GM23338 (cell line): ENCODE results near the gene PAX5. TPM values are rescaled to one million over a fixed set of nuclear protein-coding genes. Genes with fewer than 3 reads are reported as not detected.
A peak's percentile ranks its signal among the peaks of the same experiment; 100 is the strongest.

Experiments used
- ATAC-seq: fragments of 200-7000 bp; cut with Tn5 transposase; 3 replicates; pipeline ENCODE4 v1.9.1; 2020
- DNase-seq: peaks from one replicate; pipeline ENCODE4 v3.0.0-alpha.2; 2015; ENCODE audit warnings: low spot score
- H2AFZ ChIP-seq: fragments of 200-600 bp; sonication (generic); 2 replicates; pipeline ENCODE4 v1.8.0; 2016; ENCODE audit warnings: antibody characterized with exemption, mild to moderate bottlenecking, moderate library complexity
- H3F3A ChIP-seq: fragments of 200-600 bp; sonication (generic); replicated peaks from 2 replicates; pipeline ENCODE4 v1.8.0; 2017; ENCODE audit warnings: antibody characterized with exemption, mixed run types, low read depth
- H3K27ac ChIP-seq: fragments of 200-600 bp; sonication (generic); 2 replicates; pipeline ENCODE4 v1.6.1; 2016; ENCODE audit warnings: low read depth
- H3K27me3 ChIP-seq: fragments of 200-600 bp; sonication (generic); 2 replicates; pipeline ENCODE4 v1.8.0; 2016; ENCODE audit warnings: mild to moderate bottlenecking, mixed run types, moderate library complexity; ENCODE audit not compliant: insufficient read depth
- H3K36me3 ChIP-seq: fragments of 200-600 bp; sonication (generic); 2 replicates; pipeline ENCODE4 v1.8.0; 2016; ENCODE audit warnings: mild to moderate bottlenecking; ENCODE audit not compliant: insufficient read depth
- H3K4me1 ChIP-seq: fragments of 200-600 bp; sonication (generic); 2 replicates; pipeline ENCODE4 v1.8.0; 2016; ENCODE audit warnings: mild to moderate bottlenecking, moderate library complexity; ENCODE audit not compliant: insufficient read depth
- H3K4me2 ChIP-seq: fragments of 200-600 bp; sonication (generic); 2 replicates; pipeline ENCODE4 v1.7.1; 2017; ENCODE audit warnings: mixed run types
- H3K4me3 ChIP-seq: fragments of 200-600 bp; sonication (generic); 2 replicates; pipeline ENCODE4 v1.6.1; 2016; ENCODE audit warnings: mixed run types
- H3K79me2 ChIP-seq: fragments of 200-600 bp; sonication (generic); replicated peaks from 2 replicates; pipeline ENCODE4 v1.8.0; 2017; ENCODE audit warnings: mild to moderate bottlenecking; ENCODE audit not compliant: insufficient read depth
- H3K9me2 ChIP-seq: fragments of 200-600 bp; sonication (generic); 2 replicates; pipeline ENCODE4 v1.8.0; 2017; ENCODE audit not compliant: insufficient read depth
- H4K20me1 ChIP-seq: fragments of 200-600 bp; sonication (generic); replicated peaks from 2 replicates; pipeline ENCODE4 v1.8.0; 2017; ENCODE audit warnings: mild to moderate bottlenecking; ENCODE audit not compliant: insufficient read depth
- H3K27ac Mint-ChIP-seq: 2 replicates; pipeline ENCODE4 v1.8.0; 2020; ENCODE audit warnings: inconsistent platforms, mild to moderate bottlenecking, moderate library complexity, mixed read lengths
- H3K27me3 Mint-ChIP-seq: 3 replicates; pipeline ENCODE4 v1.8.0; 2022; ENCODE audit warnings: low read depth, mild to moderate bottlenecking, moderate library complexity, mixed read lengths, inconsistent platforms; ENCODE audit not compliant: insufficient read depth, poor library complexity
- H3K36me3 Mint-ChIP-seq: 3 replicates; pipeline ENCODE4 v1.8.0; 2021; ENCODE audit warnings: low read depth, mild to moderate bottlenecking, inconsistent platforms, moderate library complexity, mixed read lengths
- H3K4me1 Mint-ChIP-seq: 3 replicates; pipeline ENCODE4 v1.8.0; 2020; ENCODE audit warnings: mild to moderate bottlenecking, inconsistent platforms, mixed read lengths
- H3K4me3 Mint-ChIP-seq: 3 replicates; pipeline ENCODE4 v1.8.0; 2021; ENCODE audit warnings: moderate library complexity, mild to moderate bottlenecking, inconsistent platforms, mixed read lengths
- H3K9me3 Mint-ChIP-seq: 3 replicates; pipeline ENCODE4 v1.8.0; 2020; ENCODE audit warnings: moderate library complexity, mild to moderate bottlenecking, inconsistent platforms, mixed read lengths
- EZH2 ChIP-seq: fragments of 200-600 bp; sonication (generic); IDR thresholded peaks from one replicate; pipeline ENCODE4 v1.8.0; 2017; ENCODE audit warnings: antibody characterized with exemption, mild to moderate bottlenecking, low read depth; ENCODE audit not compliant: unreplicated experiment
- STAT1 ChIP-seq: IDR thresholded peaks from one replicate; pipeline ENCODE4 v1.6.1; 2016; ENCODE audit warnings: antibody characterized with exemption; ENCODE audit not compliant: unreplicated experiment
- polyA plus RNA-seq: library from polyadenylated mRNA; unstranded; fragments of >200 nt; fragmentation: Nextera tagmentation; extraction: Ambion mirVana; gene quantifications from 2 replicates; pipeline ENCODE4 v1.2.1, GENCODE V29; 2016
- total RNA-seq: library from RNA; depleted of rRNA; stranded (reverse); fragments of >200 nt; shearing (Covaris generic); gene quantifications from 2 replicates; pipeline ENCODE4 v1.2.3, GENCODE V29; 2014
- TF ChIP-seq, protein P1 (sequence below), 2 experiments: fragments of 200-600 bp in 1 of 2; sonication (generic) in 1 of 2; conservative IDR thresholded peaks; 2 replicates each; pipeline versions ENCODE4 v1.5.1 to v1.6.1; 2016 to 2017; ENCODE audit warnings: antibody characterized with exemption in 2 of 2, low read depth in 2 of 2, mild to moderate bottlenecking in 2 of 2, moderate library complexity in 1 of 2
- TF ChIP-seq, protein P2 (sequence below): IDR thresholded peaks from one replicate; pipeline ENCODE4 v1.6.1; 2018; ENCODE audit warnings: antibody characterized with exemption; ENCODE audit not compliant: unreplicated experiment
- TF ChIP-seq, protein P3 (sequence below): fragments of 250-450 bp; sonication (Bioruptor Pico); IDR thresholded peaks from 2 replicates; pipeline ENCODE4 v1.5.0; 2020; ENCODE audit warnings: mild to moderate bottlenecking, moderate library complexity
- TF ChIP-seq, protein P4 (sequence below): IDR thresholded peaks from 2 replicates; pipeline ENCODE4 v1.6.1; 2016; ENCODE audit warnings: antibody characterized with exemption

The PAX5 gene
- total and polyA plus RNA-seq, 2 experiments from 2014 or later, result 0.17 to 0.60 TPM

DNA sequence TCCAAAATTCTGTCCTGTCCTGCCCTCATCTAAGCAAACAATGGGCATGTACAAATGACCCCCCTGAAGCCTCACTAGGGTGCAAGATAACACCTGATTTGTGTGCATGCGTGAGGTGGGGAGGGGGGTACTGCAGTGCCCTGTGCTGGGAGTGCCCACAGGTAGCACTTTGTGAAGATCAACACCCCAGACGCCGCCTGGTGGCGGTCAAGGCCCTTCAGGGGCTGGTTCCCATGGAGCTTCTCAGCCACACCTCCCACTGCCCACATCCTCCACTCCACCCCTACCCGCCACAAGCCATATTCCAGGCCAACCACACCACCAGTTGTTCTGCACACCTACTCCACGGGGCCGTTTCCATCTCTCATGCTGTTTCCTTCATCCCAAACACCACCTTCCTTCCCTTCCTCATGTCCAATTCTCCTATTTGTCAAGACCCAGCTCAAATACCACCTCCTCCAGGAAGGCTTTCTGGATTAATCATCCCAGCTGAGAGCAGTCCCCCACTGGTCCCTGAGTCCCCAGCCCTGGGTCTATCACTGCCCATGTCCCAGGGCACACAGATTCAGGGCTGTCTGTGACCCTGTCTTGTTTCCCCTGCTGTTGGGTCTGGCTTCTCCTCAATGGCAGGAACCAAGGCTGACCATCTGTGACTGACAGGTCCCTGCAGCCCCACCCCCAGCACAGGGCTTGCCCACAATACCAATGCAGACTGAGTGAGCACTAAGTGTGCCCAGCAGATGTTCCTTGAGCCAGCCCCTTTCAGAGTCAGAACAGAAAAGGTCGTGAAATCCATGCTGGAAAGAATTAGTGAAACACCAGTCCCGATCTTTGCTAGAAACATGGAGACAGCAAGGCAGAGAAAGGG, 178.4 kb downstream of the PAX5 start:
- Histone ChIP-seq H3K9me2 (0 out of 2 replicates have a peak, but pooled peaks cover 5% of the 10 kb centered on the region), H3K27ac (no peak overlapping the region), H2AFZ (peak overlapping the region; percentile 78; the same call in 1 of the 2 replicates), H3K27me3 (no peaks in the 10 kb centered on the region), H3K79me2 (no peaks in the 10 kb centered on the region), H3K4me1 (peaks cover 3% of the 10 kb centered on the region; the same call in 1 of the 2 replicates), H3F3A (no peaks in the 10 kb centered on the region), H4K20me1 (no peaks in the 10 kb centered on the region), H3K4me2 (no peak overlapping the region), H3K36me3 (no peaks in the 10 kb centered on the region), H3K4me3 (no peak overlapping the region)
- Mint-ChIP-seq H3K27ac (peak overlapping the region; percentile 79; the same call in 1 of the 2 replicates), H3K4me1 (peaks cover 32% of the 10 kb centered on the region), H3K4me3 (no peak overlapping the region), H3K9me3 (no peaks in the 10 kb centered on the region; the same call in 2 of the 3 replicates), H3K27me3 (peaks cover 13% of the 10 kb centered on the region), H3K36me3 (no peaks in the 10 kb centered on the region)
- peak; percentile 92 for ATAC-seq
- TF ChIP-seq, protein P1, sequence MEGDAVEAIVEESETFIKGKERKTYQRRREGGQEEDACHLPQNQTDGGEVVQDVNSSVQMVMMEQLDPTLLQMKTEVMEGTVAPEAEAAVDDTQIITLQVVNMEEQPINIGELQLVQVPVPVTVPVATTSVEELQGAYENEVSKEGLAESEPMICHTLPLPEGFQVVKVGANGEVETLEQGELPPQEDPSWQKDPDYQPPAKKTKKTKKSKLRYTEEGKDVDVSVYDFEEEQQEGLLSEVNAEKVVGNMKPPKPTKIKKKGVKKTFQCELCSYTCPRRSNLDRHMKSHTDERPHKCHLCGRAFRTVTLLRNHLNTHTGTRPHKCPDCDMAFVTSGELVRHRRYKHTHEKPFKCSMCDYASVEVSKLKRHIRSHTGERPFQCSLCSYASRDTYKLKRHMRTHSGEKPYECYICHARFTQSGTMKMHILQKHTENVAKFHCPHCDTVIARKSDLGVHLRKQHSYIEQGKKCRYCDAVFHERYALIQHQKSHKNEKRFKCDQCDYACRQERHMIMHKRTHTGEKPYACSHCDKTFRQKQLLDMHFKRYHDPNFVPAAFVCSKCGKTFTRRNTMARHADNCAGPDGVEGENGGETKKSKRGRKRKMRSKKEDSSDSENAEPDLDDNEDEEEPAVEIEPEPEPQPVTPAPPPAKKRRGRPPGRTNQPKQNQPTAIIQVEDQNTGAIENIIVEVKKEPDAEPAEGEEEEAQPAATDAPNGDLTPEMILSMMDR (conservative IDR thresholded peaks at IDR 0.05; ENCODE audit: low read depth in 2 of 2), result peak; percentile 50 to 76
- TF ChIP-seq, protein P2, sequence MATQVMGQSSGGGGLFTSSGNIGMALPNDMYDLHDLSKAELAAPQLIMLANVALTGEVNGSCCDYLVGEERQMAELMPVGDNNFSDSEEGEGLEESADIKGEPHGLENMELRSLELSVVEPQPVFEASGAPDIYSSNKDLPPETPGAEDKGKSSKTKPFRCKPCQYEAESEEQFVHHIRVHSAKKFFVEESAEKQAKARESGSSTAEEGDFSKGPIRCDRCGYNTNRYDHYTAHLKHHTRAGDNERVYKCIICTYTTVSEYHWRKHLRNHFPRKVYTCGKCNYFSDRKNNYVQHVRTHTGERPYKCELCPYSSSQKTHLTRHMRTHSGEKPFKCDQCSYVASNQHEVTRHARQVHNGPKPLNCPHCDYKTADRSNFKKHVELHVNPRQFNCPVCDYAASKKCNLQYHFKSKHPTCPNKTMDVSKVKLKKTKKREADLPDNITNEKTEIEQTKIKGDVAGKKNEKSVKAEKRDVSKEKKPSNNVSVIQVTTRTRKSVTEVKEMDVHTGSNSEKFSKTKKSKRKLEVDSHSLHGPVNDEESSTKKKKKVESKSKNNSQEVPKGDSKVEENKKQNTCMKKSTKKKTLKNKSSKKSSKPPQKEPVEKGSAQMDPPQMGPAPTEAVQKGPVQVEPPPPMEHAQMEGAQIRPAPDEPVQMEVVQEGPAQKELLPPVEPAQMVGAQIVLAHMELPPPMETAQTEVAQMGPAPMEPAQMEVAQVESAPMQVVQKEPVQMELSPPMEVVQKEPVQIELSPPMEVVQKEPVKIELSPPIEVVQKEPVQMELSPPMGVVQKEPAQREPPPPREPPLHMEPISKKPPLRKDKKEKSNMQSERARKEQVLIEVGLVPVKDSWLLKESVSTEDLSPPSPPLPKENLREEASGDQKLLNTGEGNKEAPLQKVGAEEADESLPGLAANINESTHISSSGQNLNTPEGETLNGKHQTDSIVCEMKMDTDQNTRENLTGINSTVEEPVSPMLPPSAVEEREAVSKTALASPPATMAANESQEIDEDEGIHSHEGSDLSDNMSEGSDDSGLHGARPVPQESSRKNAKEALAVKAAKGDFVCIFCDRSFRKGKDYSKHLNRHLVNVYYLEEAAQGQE, result no peak
- DNase-seq, result peak; percentile 78

DNA sequence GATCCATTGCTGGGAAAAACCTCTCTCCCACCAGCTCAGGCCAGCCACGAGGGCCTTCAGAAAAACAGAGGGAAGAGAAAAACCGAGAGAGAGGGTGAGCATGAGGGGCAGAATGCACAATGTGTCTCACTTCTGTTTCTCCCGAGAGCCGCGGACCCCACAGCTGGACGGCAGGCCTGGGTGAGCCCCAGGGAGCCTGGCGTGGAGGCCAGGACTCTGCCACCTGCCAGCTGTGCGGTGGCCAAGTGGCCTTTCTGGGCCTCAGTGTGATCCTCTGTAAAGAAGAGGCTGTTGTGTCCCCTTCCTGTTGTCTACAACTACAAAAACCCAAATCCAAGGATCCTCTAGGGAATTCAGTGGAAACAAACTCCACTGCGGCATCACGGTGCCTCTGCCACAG, 179.3 kb downstream of the PAX5 start:
- Mint-ChIP-seq H3K4me3 (no peak overlapping the region), H3K27ac (no peak overlapping the region)
- H2AFZ ChIP-seq, result no peak overlapping the region
- TF ChIP-seq EZH2 (no peak), STAT1 (no peak)
- TF ChIP-seq, protein P3, sequence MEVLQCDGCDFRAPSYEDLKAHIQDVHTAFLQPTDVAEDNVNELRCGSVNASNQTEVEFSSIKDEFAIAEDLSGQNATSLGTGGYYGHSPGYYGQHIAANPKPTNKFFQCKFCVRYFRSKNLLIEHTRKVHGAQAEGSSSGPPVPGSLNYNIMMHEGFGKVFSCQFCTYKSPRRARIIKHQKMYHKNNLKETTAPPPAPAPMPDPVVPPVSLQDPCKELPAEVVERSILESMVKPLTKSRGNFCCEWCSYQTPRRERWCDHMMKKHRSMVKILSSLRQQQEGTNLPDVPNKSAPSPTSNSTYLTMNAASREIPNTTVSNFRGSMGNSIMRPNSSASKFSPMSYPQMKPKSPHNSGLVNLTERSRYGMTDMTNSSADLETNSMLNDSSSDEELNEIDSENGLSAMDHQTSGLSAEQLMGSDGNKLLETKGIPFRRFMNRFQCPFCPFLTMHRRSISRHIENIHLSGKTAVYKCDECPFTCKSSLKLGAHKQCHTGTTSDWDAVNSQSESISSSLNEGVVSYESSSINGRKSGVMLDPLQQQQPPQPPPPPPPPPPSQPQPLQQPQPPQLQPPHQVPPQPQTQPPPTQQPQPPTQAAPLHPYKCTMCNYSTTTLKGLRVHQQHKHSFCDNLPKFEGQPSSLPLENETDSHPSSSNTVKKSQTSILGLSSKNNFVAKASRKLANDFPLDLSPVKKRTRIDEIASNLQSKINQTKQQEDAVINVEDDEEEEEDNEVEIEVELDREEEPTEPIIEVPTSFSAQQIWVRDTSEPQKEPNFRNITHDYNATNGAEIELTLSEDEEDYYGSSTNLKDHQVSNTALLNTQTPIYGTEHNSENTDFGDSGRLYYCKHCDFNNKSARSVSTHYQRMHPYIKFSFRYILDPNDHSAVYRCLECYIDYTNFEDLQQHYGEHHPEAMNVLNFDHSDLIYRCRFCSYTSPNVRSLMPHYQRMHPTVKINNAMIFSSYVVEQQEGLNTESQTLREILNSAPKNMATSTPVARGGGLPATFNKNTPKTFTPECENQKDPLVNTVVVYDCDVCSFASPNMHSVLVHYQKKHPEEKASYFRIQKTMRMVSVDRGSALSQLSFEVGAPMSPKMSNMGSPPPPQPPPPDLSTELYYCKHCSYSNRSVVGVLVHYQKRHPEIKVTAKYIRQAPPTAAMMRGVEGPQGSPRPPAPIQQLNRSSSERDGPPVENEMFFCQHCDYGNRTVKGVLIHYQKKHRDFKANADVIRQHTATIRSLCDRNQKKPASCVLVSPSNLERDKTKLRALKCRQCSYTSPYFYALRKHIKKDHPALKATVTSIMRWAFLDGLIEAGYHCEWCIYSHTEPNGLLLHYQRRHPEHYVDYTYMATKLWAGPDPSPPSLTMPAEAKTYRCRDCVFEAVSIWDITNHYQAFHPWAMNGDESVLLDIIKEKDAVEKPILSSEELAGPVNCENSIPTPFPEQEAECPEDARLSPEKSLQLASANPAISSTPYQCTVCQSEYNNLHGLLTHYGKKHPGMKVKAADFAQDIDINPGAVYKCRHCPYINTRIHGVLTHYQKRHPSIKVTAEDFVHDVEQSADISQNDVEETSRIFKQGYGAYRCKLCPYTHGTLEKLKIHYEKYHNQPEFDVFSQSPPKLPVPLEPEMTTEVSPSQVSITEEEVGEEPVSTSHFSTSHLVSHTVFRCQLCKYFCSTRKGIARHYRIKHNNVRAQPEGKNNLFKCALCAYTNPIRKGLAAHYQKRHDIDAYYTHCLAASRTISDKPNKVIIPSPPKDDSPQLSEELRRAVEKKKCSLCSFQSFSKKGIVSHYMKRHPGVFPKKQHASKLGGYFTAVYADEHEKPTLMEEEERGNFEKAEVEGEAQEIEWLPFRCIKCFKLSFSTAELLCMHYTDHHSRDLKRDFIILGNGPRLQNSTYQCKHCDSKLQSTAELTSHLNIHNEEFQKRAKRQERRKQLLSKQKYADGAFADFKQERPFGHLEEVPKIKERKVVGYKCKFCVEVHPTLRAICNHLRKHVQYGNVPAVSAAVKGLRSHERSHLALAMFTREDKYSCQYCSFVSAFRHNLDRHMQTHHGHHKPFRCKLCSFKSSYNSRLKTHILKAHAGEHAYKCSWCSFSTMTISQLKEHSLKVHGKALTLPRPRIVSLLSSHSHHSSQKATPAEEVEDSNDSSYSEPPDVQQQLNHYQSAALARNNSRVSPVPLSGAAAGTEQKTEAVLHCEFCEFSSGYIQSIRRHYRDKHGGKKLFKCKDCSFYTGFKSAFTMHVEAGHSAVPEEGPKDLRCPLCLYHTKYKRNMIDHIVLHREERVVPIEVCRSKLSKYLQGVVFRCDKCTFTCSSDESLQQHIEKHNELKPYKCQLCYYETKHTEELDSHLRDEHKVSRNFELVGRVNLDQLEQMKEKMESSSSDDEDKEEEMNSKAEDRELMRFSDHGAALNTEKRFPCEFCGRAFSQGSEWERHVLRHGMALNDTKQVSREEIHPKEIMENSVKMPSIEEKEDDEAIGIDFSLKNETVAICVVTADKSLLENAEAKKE (CRISPR knock-in tag), result no peak
- TF ChIP-seq, protein P4, sequence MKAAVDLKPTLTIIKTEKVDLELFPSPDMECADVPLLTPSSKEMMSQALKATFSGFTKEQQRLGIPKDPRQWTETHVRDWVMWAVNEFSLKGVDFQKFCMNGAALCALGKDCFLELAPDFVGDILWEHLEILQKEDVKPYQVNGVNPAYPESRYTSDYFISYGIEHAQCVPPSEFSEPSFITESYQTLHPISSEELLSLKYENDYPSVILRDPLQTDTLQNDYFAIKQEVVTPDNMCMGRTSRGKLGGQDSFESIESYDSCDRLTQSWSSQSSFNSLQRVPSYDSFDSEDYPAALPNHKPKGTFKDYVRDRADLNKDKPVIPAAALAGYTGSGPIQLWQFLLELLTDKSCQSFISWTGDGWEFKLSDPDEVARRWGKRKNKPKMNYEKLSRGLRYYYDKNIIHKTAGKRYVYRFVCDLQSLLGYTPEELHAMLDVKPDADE, result no peak

More for the DNA sequence above, 179.3 kb downstream of the PAX5 start:
- Mint-ChIP-seq H3K9me3 (no peaks in the 10 kb centered on the region; the same call in 2 of the 3 replicates), H3K36me3 (no peaks in the 10 kb centered on the region), H3K27me3 (peaks cover 9% of the 10 kb centered on the region), H3K4me1 (peaks cover 32% of the 10 kb centered on the region)
- H3K4me2 ChIP-seq, result no peak overlapping the region
- H3K4me1 ChIP-seq, result peaks cover 3% of the 10 kb centered on the region; the same call in 1 of the 2 replicates
- H3K4me3 ChIP-seq, result no peak overlapping the region
- DNase-seq, result no peak
- 0 out of 2 replicates have a peak, but pooled peaks cover 5% of the 10 kb centered on the region for H3K9me2 ChIP-seq
- H3F3A ChIP-seq, result no peaks in the 10 kb centered on the region
- no peaks in the 10 kb centered on the region for H3K27me3 ChIP-seq
- no peaks in the 10 kb centered on the region for H3K36me3 ChIP-seq
- no peaks in the 10 kb centered on the region for H4K20me1 ChIP-seq
- no peaks in the 10 kb centered on the region for H3K79me2 ChIP-seq
- no peak for ATAC-seq
- no peak overlapping the region for H3K27ac ChIP-seq
